Astrocyte (in vitro differentiated cells and primary cell): ENCODE results near the gene STT3B.

ENCODE experiments used
- CTCF ChIP-seq: IDR thresholded peaks from 2 replicates; pipeline ENCODE4 v1.5.1; 2011; ENCODE audit warnings: low read depth, mild to moderate bottlenecking, inconsistent platforms, low read length, moderate library complexity; ENCODE audit not compliant: insufficient read depth
- EZH2 ChIP-seq: IDR thresholded peaks from 2 replicates; pipeline ENCODE4 v1.6.1; 2012; ENCODE audit warnings: mild to moderate bottlenecking, low read length, inconsistent platforms; ENCODE audit not compliant: insufficient read depth

GRCh38 chr3:31546725-31547124 lies 14.0 kb downstream of the STT3B start:
- TF ChIP-seq CTCF (no peak), EZH2 (no peak)
